ENCODE data around the gene UBE2F. TPM values are rescaled to one million over a fixed set of nuclear protein-coding genes. Genes with fewer than 3 reads are reported as not detected.
A peak's percentile ranks its signal among the peaks of the same experiment; 100 is the strongest.

Gene UBE2F
- total RNA-seq, 2 donors from 2014 or later: 67.7 to 69.9 TPM

DNA sequence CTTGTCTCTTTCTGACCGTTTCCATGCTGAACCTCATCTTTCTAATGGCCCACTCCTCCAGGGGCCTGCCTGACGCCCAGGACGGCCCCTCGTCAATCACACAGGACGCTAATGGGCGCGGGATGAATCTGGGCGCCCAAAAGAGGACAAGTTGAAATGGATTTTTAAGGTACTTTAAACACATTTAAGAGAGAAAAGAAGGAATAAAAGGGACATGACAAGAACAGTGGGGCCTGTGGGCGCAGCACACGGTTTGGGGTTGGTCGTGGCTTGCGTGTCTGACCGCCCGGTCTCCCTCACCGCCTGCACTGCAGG lies 607 bp upstream of the UBE2F start:
- peaks cover 73% of the 10 kb centered on the region for H3K4me1 ChIP-seq
- intact Hi-C loops (cut with DNase I): no loop called here
- no peaks in the 10 kb centered on the region for H3K27me3 ChIP-seq
- H3K36me3 ChIP-seq (replicated peaks in 1 of 2; ENCODE audit: insufficient read depth in 1 of 2, low read depth in 2 of 2): no peaks in the 10 kb centered on the region
- WGBS, 2 donors: 6 to 7% methylated on average over 15 of the region's 15 CpGs
- DNase-seq (no peak), ATAC-seq (no peak)
- H3K9me3 ChIP-seq: peaks cover 0 to 10% (median 0%) of the 10 kb centered on the region in 3 donors
- peak overlapping the region; percentile 39 to 84 (median 75) for H3K27ac ChIP-seq
- H3K4me3 ChIP-seq: peak overlapping the region in 1 of 2 donors; percentile 37
- TF ChIP-seq, protein P1, sequence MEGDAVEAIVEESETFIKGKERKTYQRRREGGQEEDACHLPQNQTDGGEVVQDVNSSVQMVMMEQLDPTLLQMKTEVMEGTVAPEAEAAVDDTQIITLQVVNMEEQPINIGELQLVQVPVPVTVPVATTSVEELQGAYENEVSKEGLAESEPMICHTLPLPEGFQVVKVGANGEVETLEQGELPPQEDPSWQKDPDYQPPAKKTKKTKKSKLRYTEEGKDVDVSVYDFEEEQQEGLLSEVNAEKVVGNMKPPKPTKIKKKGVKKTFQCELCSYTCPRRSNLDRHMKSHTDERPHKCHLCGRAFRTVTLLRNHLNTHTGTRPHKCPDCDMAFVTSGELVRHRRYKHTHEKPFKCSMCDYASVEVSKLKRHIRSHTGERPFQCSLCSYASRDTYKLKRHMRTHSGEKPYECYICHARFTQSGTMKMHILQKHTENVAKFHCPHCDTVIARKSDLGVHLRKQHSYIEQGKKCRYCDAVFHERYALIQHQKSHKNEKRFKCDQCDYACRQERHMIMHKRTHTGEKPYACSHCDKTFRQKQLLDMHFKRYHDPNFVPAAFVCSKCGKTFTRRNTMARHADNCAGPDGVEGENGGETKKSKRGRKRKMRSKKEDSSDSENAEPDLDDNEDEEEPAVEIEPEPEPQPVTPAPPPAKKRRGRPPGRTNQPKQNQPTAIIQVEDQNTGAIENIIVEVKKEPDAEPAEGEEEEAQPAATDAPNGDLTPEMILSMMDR (IDR thresholded peaks at IDR 0.05): no peak
- TF ChIP-seq POLR2A (IDR thresholded peaks at IDR 0.05): no peak

DNA sequence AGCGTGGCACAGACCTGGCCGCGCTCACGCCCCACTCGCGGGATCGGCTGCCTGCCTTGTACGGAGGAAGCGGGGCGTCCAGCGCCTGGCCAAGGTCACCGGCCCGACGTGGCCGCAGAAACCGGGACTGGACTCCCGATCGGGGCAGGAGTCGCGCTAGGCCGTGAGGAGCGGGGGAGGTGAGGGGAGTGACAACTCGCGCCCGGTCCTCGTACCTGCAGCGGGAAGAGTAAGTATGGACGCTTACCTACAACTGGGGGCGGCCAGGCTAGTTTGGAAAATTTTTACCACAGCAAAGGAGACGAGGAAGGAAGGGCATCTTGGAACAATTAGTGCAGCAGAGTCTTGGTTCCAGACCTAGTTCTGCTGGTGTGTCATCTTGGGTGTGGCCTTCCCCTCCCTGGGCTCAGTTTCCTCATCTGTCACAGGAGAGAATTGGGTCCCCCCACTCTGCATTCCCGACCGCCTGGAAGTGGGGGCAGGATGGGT lies 693 bp downstream of the UBE2F start:
- Histone ChIP-seq H3K36me3 (replicated peaks in 1 of 2; ENCODE audit: insufficient read depth in 1 of 2, low read depth in 2 of 2) (no peaks in the 10 kb centered on the region), H3K4me3 (peak overlapping the region; percentile 62 to 67), H3K27me3 (no peaks in the 10 kb centered on the region), H3K4me1 (peaks cover 60% of the 10 kb centered on the region), H3K27ac (peak overlapping the region; percentile 70 to 80 (median 74)), H3K9me3 (peaks cover 0 to 4% (median 0%) of the 10 kb centered on the region in 3 donors)
- DNase-seq (peak; percentile 33 to 51 (median 46)), ATAC-seq (no peak)
- TF ChIP-seq POLR2A (IDR thresholded peaks at IDR 0.05): no peak
- TF ChIP-seq, protein P1 (IDR thresholded peaks at IDR 0.05): no peak
- intact Hi-C loops (cut with DNase I): no loop called here
- 0 to 1% methylated on average over 21 to 32 of the region's 32 CpGs for WGBS, 2 donors

DNA sequence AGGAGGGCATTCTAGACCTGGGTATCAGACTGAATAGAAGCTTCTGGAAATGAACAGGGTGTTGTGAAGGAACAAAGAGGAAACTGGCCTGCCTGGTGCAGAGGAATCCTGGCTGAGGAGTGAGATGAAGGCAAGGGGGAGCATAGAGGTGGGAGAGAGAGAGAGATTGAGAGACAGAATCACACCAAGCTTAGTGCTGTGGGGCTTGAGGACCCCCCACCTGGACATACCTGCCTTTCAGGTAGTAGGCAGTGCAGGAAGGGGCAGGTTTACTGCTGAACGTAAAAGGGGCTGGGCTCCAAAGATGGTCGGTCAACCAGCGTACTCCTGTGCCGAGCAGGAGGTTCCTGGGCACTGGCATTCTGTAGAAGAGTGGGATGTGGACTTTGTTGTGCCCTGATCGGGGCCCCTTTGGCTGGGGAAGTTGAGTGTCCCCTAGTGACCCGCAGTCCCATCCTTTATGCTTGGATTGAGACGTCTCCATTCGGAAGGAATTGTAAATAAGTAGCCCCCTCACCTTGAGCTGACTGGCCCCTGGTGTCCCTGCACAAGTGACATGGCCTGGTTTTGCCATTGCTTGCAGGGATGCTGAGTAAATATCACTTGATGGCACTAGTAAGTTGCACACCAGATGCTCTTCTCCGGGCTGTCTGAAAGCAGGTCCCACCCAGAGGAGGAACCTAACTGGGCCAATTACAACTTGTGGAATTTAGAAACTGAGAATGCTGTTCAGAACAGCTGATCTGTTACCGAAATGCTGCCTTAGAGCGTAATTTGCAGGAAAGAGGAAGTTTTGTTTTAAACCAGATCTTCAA lies 1.4 kb downstream of the UBE2F start:
- Histone ChIP-seq H3K36me3 (replicated peaks in 1 of 2; ENCODE audit: insufficient read depth in 1 of 2, low read depth in 2 of 2) (peaks cover 0 to under 1% of the 10 kb centered on the region in 2 donors), H3K4me3 (peak overlapping the region in 1 of 2 donors; percentile 67), H3K27ac (peak overlapping the region; percentile 70 to 80 (median 74)), H3K4me1 (peaks cover 60% of the 10 kb centered on the region), H3K9me3 (no peaks in the 10 kb centered on the region), H3K27me3 (no peaks in the 10 kb centered on the region)
- peak in 2 of 3 donors; percentile 18 to 24 for TF ChIP-seq POLR2A (IDR thresholded peaks at IDR 0.05)
- TF ChIP-seq, protein P1 (IDR thresholded peaks at IDR 0.05): no peak
- ATAC-seq (no peak), DNase-seq (peak in 2 of 4 donors; percentile 23 to 66)
- intact Hi-C loops (cut with DNase I): no loop called here
- 8 to 10% methylated on average over 4 to 11 of the region's 11 CpGs for WGBS, 2 donors

DNA sequence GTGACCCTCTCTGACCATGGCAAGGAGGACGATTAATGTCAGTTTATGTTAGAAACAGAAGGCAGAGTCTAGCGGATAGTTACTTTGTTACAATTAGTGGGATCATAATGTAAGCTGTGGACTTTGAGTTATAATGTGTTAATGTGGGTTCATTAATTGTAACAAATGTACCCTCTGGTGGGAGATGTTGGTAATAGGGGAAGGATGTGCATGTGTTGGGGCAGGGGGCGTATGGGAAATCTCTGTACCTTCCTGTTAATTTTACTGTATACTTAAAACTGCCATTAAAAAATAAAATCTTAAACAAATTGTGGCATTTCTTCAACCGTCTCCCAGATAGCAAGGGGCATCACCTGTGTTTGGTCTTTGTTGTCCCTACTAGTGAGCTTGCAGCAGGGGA lies 4.8 kb downstream of the UBE2F start:
- H3K4me1 ChIP-seq: peaks cover 33% of the 10 kb centered on the region
- no peak overlapping the region for H3K27ac ChIP-seq
- no peaks in the 10 kb centered on the region for H3K9me3 ChIP-seq
- DNase-seq: no peak
- H3K27me3 ChIP-seq: no peaks in the 10 kb centered on the region
- intact Hi-C loops (cut with DNase I): no loop called here
- H3K4me3 ChIP-seq: no peak overlapping the region
- 45 to 80% methylated on average over 4 of the region's 4 CpGs for whole genome bisulfite sequencing, 2 donors
- peaks cover 0 to 2% of the 10 kb centered on the region in 2 donors for H3K36me3 ChIP-seq (replicated peaks in 1 of 2; ENCODE audit: insufficient read depth in 1 of 2, low read depth in 2 of 2)
- ATAC-seq: no peak
- TF ChIP-seq, protein P1 (IDR thresholded peaks at IDR 0.05): no peak
- TF ChIP-seq POLR2A (IDR thresholded peaks at IDR 0.05): no peak
